ENCODE data around the gene TMA7B. TPM values are rescaled to one million over a fixed set of nuclear protein-coding genes. Genes with fewer than 3 reads are reported as not detected.

The TMA7B gene
- polyA plus RNA-seq, 1 of the 3 experiments (the other 2 are of a cell fraction): not detected

DNA sequence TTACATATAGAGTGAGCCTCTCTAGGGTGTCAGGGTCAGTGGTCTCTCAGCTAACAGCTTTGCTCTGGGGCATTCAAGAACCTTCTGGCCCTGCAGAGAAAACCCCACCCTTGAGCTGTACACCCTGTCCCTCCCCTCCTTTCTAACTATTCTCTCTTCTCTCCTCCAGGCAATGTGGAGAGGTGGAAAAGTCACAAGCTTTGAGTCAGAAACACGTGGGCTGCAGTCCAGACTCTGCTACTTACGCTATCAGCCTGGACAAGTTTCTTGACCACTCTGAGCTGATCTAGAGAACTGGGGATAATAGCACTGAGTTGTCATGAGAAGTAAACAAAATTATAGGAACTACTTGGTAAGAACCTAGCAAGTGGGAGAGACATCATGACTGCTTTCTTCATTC is 23.8 kb downstream of the TMA7B start (continued):
- TF ChIP-seq, protein P1, sequence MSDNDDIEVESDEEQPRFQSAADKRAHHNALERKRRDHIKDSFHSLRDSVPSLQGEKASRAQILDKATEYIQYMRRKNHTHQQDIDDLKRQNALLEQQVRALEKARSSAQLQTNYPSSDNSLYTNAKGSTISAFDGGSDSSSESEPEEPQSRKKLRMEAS (IDR thresholded peaks at IDR 0.05; ENCODE audit: low read depth): no peak
- no peak for TF ChIP-seq POLR2AphosphoS5 (IDR thresholded peaks at IDR 0.05; ENCODE audit: low read depth, low read length)
- TF ChIP-seq, protein P2, sequence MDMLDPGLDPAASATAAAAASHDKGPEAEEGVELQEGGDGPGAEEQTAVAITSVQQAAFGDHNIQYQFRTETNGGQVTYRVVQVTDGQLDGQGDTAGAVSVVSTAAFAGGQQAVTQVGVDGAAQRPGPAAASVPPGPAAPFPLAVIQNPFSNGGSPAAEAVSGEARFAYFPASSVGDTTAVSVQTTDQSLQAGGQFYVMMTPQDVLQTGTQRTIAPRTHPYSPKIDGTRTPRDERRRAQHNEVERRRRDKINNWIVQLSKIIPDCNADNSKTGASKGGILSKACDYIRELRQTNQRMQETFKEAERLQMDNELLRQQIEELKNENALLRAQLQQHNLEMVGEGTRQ (IDR thresholded peaks at IDR 0.05; ENCODE audit: borderline replicate concordance, low read depth, low read length): no peak
- TF ChIP-seq TEAD4 (IDR thresholded peaks at IDR 0.05; ENCODE audit: borderline replicate concordance, insufficient read depth): no peak
- no peak for TF ChIP-seq CHD2 (IDR thresholded peaks at IDR 0.05; ENCODE audit: low read length, partially characterized antibody)
- TF ChIP-seq GATA2 (CRISPR knock-in tag; IDR thresholded peaks at IDR 0.05): no peak
- no peak for TF ChIP-seq YY1 (IDR thresholded peaks at IDR 0.05; ENCODE audit: low read depth)
- TF ChIP-seq FOSL2 (IDR thresholded peaks at IDR 0.05; ENCODE audit: borderline replicate concordance, low read depth): no peak
- TF ChIP-seq MEF2A (IDR thresholded peaks at IDR 0.05; ENCODE audit: borderline replicate concordance, low read depth): no peak

DNA sequence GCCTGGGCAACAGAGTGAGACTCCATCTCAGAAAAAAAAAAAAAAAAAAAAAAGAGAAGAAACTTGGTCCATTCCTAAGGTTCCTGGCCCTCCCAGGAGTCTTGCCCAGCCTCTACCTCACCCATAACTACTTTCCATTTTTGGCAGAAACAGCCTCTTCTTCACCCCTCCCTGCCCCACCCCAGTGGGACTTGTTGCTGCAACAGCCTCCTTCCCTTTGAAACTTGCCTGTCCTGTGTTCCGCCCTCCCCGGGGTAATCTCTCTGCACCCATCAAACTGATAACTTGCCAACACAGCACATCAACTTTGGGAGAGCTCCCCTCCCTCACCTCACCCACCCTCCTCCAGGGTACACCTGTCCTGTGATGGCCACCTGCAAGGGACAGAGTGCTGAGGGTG is 24.5 kb downstream of the TMA7B start:
- Histone ChIP-seq H3K27me3 (ENCODE audit: insufficient read depth) (no peaks in the 10 kb centered on the region), H2AFZ (ENCODE audit: low read depth) (no peak overlapping the region), H3K36me3 (replicated peaks in 1 of 2; ENCODE audit: control insufficient read depth in 1 of 2, insufficient read depth in 2 of 2, low read length in 1 of 2) (no peaks in the 10 kb centered on the region), H3K4me2 (no peak overlapping the region), H3K9me3 (no peaks in the 10 kb centered on the region), H3K9me2 (no peaks in the 10 kb centered on the region), H3F3A (replicated peaks; ENCODE audit: insufficient read depth) (no peaks in the 10 kb centered on the region), H3K4me1 (ENCODE audit: control insufficient read depth in 1 of 2, insufficient read depth in 2 of 2, low read depth in 1 of 2, low read length in 1 of 2) (no peaks in the 10 kb centered on the region; a peak in 1 of 4 replicates), H3K79me2 (ENCODE audit: insufficient read depth) (no peaks in the 10 kb centered on the region), H3K4me3 (ENCODE audit: low read depth in 2 of 2, low read length in 1 of 2) (no peak overlapping the region), H3K9ac (no peak overlapping the region), H4K20me1 (ENCODE audit: insufficient read depth) (no peaks in the 10 kb centered on the region), H3K27ac (ENCODE audit: low read depth in 2 of 2, low read length in 1 of 2) (no peak overlapping the region)
- ChIA-PET CTCF (no interaction called here), POLR2A (no interaction called here)
- TF ChIP-seq CHD2 (IDR thresholded peaks at IDR 0.05; ENCODE audit: low read length, partially characterized antibody) (no peak), NFIC (IDR thresholded peaks at IDR 0.05; ENCODE audit: borderline replicate concordance) (no peak), TCF12 (IDR thresholded peaks at IDR 0.05) (no peak), SIN3A (IDR thresholded peaks at IDR 0.05; ENCODE audit: borderline replicate concordance, low read depth, low read length) (no peak), NRF1 (IDR thresholded peaks at IDR 0.05; ENCODE audit: low read depth, low read length) (no peak)
- TF ChIP-seq, protein P3, sequence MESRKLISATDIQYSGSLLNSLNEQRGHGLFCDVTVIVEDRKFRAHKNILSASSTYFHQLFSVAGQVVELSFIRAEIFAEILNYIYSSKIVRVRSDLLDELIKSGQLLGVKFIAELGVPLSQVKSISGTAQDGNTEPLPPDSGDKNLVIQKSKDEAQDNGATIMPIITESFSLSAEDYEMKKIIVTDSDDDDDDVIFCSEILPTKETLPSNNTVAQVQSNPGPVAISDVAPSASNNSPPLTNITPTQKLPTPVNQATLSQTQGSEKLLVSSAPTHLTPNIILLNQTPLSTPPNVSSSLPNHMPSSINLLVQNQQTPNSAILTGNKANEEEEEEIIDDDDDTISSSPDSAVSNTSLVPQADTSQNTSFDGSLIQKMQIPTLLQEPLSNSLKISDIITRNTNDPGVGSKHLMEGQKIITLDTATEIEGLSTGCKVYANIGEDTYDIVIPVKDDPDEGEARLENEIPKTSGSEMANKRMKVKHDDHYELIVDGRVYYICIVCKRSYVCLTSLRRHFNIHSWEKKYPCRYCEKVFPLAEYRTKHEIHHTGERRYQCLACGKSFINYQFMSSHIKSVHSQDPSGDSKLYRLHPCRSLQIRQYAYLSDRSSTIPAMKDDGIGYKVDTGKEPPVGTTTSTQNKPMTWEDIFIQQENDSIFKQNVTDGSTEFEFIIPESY (IDR thresholded peaks at IDR 0.05; ENCODE audit: borderline replicate concordance, low read depth): no peak
- 100% methylated on average over 1 of the region's 2 CpGs for WGBS (ENCODE audit: low lambda C conversion rate)
- no peak for DNase-seq
